PFSK-1 (cell line): ENCODE measurements around the gene DNAJB13.

Source experiments
- SIN3A ChIP-seq: IDR thresholded peaks from 2 replicates; pipeline ENCODE4 v1.6.1; 2012; ENCODE audit warnings: mild to moderate bottlenecking, low read length, moderate library complexity, borderline replicate concordance; ENCODE audit not compliant: insufficient read depth
- TAF1 ChIP-seq: IDR thresholded peaks from 2 replicates; pipeline ENCODE4 v1.6.1; 2012; ENCODE audit warnings: low read length, control low read depth, borderline replicate concordance; ENCODE audit not compliant: insufficient read depth

DNA sequence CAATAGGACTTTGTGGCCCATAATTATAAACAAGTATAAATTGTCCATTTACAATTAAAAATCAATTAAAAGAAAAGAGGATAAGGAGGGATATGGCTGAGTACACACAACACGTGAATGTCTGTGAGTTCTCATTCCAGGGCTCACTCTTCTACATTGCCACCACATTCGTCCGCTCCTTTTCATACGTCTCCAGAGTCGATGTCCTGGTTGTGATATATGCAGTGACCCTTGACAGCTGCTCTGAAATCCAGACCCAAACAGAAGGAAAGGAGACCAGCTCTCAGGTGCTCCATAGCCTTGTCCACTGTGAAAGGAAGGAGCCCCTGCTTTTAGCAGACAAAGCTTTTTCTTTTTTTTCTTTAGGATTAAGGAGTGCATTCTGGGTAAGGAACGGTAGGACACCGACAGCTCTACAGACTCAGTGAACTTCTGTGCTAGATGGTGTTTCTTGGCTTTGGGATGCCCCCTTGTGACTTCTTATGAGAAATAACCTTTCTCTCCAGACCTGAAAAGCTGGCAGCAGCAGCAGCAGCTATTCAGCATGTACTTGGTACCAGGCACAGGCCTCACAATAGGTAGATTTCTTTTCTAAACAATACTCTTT is 19.7 kb upstream of the DNAJB13 start:
- TF ChIP-seq TAF1 = no peak
- no peak for TF ChIP-seq SIN3A
